HepG2 (cell line): ENCODE measurements around the gene S100P. TPM values are rescaled to one million over a fixed set of nuclear protein-coding genes. Genes with fewer than 3 reads are reported as not detected.

Experiments
- ATAC-seq: fragments of 200-7000 bp; cut with Tn5 transposase; 3 replicates; pipeline ENCODE4 v1.9.1; 2020; ENCODE audit warnings: mild to moderate bottlenecking, moderate library complexity
- BruUV-seq: library from RNA; stranded (reverse); fragments of 400-500 nt; replicated peaks from 2 replicates; lab custom pipeline; 2021; lab: Mats Ljungman, UMichigan
- CTCF ChIA-PET: fragments of 300-600 bp; formaldehyde crosslinking; extraction: SDS; loops from one replicate; lab custom pipeline; 2021; ENCODE audit warnings: low total read pairs, inconsistent platforms, low intra/inter-chr PET ratio; lab: Yijun Ruan, JAX
- POLR2A ChIA-PET: fragments of 350-600 bp; sonication (Branson Sonifier 250); formaldehyde crosslinking; loops from one replicate; lab custom pipeline; 2020; ENCODE audit warnings: antibody characterized with exemption, inconsistent platforms; lab: Yijun Ruan, JAX
- DNase-seq: peaks from one replicate; pipeline ENCODE4 v3.0.0-alpha.2; 2015; ENCODE audit warnings: low spot score
- FAIRE-seq: peaks from 3 replicates; lab custom pipeline; 2011; peaks lifted over from hg19 to GRCh38; lab: Jason Lieb, UNC
- H2AFZ ChIP-seq: one replicate; pipeline ENCODE4 v1.6.1; 2011; ENCODE audit warnings: low read length, inconsistent platforms
- H3K27ac ChIP-seq: fragments of 300-600 bp; 3 replicates; pipeline ENCODE4 v1.8.0; 2011; ENCODE audit warnings: mixed run types, mild to moderate bottlenecking, mixed read lengths, low read length, inconsistent platforms; ENCODE audit not compliant: insufficient read depth; ENCODE audit errors: extremely low read length
- H3K27me3 ChIP-seq, 2 experiments: fragments of 200-600 bp in 1 of 2; 2 replicates in 1 of 2; 3 replicates in 1 of 2; pipeline versions ENCODE4 v1.6.0 to v1.8.0; 2011; ENCODE audit warnings: low read length in 2 of 2, mild to moderate bottlenecking in 2 of 2, moderate library complexity in 2 of 2, inconsistent platforms in 1 of 2; ENCODE audit not compliant: insufficient read depth in 2 of 2, control insufficient read depth in 1 of 2
- H3K36me3 ChIP-seq, 2 experiments: fragments of 200-600 bp in 1 of 2; replicated peaks in 1 of 2; 2 replicates in 1 of 2; 3 replicates in 1 of 2; pipeline versions ENCODE4 v1.5.1 to v1.8.0; 2011; ENCODE audit warnings: low read length in 2 of 2, inconsistent platforms in 1 of 2; ENCODE audit not compliant: insufficient read depth in 2 of 2, control insufficient read depth in 1 of 2
- H3K4me1 ChIP-seq: 2 replicates; pipeline ENCODE4 v1.5.1; 2012; ENCODE audit warnings: low read length, inconsistent platforms; ENCODE audit not compliant: insufficient read depth
- H3K4me2 ChIP-seq: 2 replicates; pipeline ENCODE4 v1.6.0; 2011; ENCODE audit warnings: low read depth, low read length, inconsistent platforms
- H3K4me3 ChIP-seq, 3 experiments: fragments of 200-600 bp in 1 of 3; sonication (generic), shearing (Covaris generic) in 1 of 3; replicated peaks in 1 of 3; 2 replicates each; pipeline ENCODE4 v1.5.1; 2011 to 2016; ENCODE audit warnings: low read length in 3 of 3, inconsistent platforms in 2 of 3, low read depth in 2 of 3, mild to moderate bottlenecking in 2 of 3, control low read depth in 1 of 3, mixed read lengths in 1 of 3; ENCODE audit not compliant: insufficient read depth in 1 of 3
- H3K79me2 ChIP-seq: one replicate; pipeline ENCODE4 v1.6.1; 2011; ENCODE audit warnings: low read length, inconsistent platforms; ENCODE audit not compliant: insufficient read depth
- H3K9ac ChIP-seq: 2 replicates; pipeline ENCODE4 v1.6.0; 2011; ENCODE audit warnings: mild to moderate bottlenecking, low read depth, low read length, inconsistent platforms; ENCODE audit not compliant: insufficient read depth
- H3K9me3 ChIP-seq: 2 replicates; pipeline ENCODE4 v1.5.1; 2012; ENCODE audit warnings: mild to moderate bottlenecking, low read length
- H4K20me1 ChIP-seq: 2 replicates; pipeline ENCODE4 v1.6.0; 2011; ENCODE audit warnings: inconsistent platforms, mild to moderate bottlenecking, low read length, moderate library complexity; ENCODE audit not compliant: insufficient read depth
- CREBL2 ChIP-seq: sonication (generic); formaldehyde crosslinking; IDR thresholded peaks from 2 replicates; pipeline ENCODE4 v1.8.1; 2023; ENCODE audit warnings: missing genetic modification reagents, mild to moderate bottlenecking, borderline replicate concordance
- ERF ChIP-seq: IDR thresholded peaks from 2 replicates; pipeline ENCODE4 v1.6.1; 2018; ENCODE audit warnings: missing biosample characterization, missing genetic modification reagents
- ETV6 ChIP-seq: sonication (generic); formaldehyde crosslinking; conservative IDR thresholded peaks from 2 replicates; pipeline ENCODE4 v1.4.0; 2020; ENCODE audit warnings: missing genetic modification reagents
- HMG20A ChIP-seq: IDR thresholded peaks from 2 replicates; pipeline ENCODE4 v1.6.1; 2016; ENCODE audit warnings: borderline replicate concordance
- IKZF1 ChIP-seq: fragments of 450-650 bp; IDR thresholded peaks from 2 replicates; pipeline ENCODE4 v1.7.1; 2016
- ZBTB43 ChIP-seq: sonication (generic); formaldehyde crosslinking; conservative IDR thresholded peaks from 2 replicates; pipeline ENCODE4 v1.4.0; 2020; ENCODE audit warnings: missing genetic modification reagents
- ZFP41 ChIP-seq: sonication (generic); formaldehyde crosslinking; IDR thresholded peaks from 2 replicates; pipeline ENCODE4 v1.4.0; 2020; ENCODE audit warnings: mild to moderate bottlenecking, missing genetic modification reagents, borderline replicate concordance
- ZNF556 ChIP-seq: sonication (generic); formaldehyde crosslinking; IDR thresholded peaks from 2 replicates; pipeline ENCODE4 v1.4.0; 2020; ENCODE audit warnings: mild to moderate bottlenecking, missing genetic modification reagents, borderline replicate concordance
- WGBS: methylation state at CpG from one replicate; pipeline ENCODE4 v1.1.6; 2017; ENCODE audit warnings: low lambda C conversion rate; 5-methylcytosine and 5-hydroxymethylcytosine counted together
- in situ Hi-C: cut with HindIII; loops from 2 replicates; pipeline ENCODE4 v1.10.0; 2017; ENCODE audit warnings: low pct_unique_long_range_greater_than_20kb; ENCODE audit not compliant: extremely low pct_ligation_motif_present
- intact Hi-C: fragments of 100-400 bp; cut with micrococcal nuclease; formaldehyde crosslinking; loops from one replicate; pipeline ENCODE4 v1.10.0; 2022; ENCODE audit not compliant: unreplicated experiment
- polyA plus RNA-seq, 8 experiments: library from polyadenylated mRNA; depleted of rRNA in 3 of 8; stranded (reverse) in 7 of 8; unstranded in 1 of 8; fragments of >200 nt; fragmentation: Illumina TruSeq in 4 of 8; extraction: Trizol in 4 of 8; gene quantifications; 2 replicates each; pipeline versions ENCODE4 v1.2.1 to v1.2.3, GENCODE V29; 2011 to 2016; ENCODE audit warnings: low read depth in 4 of 8, missing spikeins in 1 of 8, mixed read lengths in 1 of 8; ENCODE audit not compliant: insufficient read depth in 1 of 8
- total RNA-seq, 5 experiments: library from RNA; depleted of rRNA; stranded (reverse); fragments of >200 nt; fragmentation: Illumina TruSeq; extraction: Trizol; gene quantifications; 2 replicates each; pipeline ENCODE4 v1.2.3, GENCODE V29; 2016; ENCODE audit warnings: low read depth in 1 of 5

S100P gene
- total and polyA plus RNA-seq, 2 of the 13 experiments (the other 11 are each of a cell fraction or from before 2014, with no cell fraction given) = 278 to 1,649 TPM

GRCh38 chr4:6705646-6706045 is 12.0 kb downstream of the S100P start:
- Histone ChIP-seq H3K4me1 (peaks cover 57% of the 10 kb centered on the region), H3K9me3 (0 out of 2 replicates have a peak, but pooled peaks cover 4% of the 10 kb centered on the region), H4K20me1 (peaks cover 12% of the 10 kb centered on the region; the same call in 1 of the 2 replicates), H3K79me2 (peaks cover 64% of the 10 kb centered on the region), H3K9ac (no peak overlapping the region), H3K4me2 (no peak overlapping the region), H3K36me3 (peaks cover 3 to 8% of the 10 kb centered on the region in 2 experiments; a peak in 4 of 5 replicates), H3K27ac (no peak overlapping the region), H2AFZ (no peak overlapping the region), H3K4me3 (no peak overlapping the region), H3K27me3 (peaks cover 0 to 6% of the 10 kb centered on the region in 2 experiments; a peak in 1 of 5 replicates)
- ChIA-PET POLR2A (interaction anchor here (1.5 to 3.8 kb wide), 5 partner anchors 10 to 32 kb away, joined by 4 to 40 read pairs (median 10); partner anchors contain the start of genes BLOC1S4 and S100P), CTCF (no interaction called here)
- in situ Hi-C loops = no loop called here
- no peak for ATAC-seq
- no peak for DNase-seq
- no peak for FAIRE-seq
- no TSS peak for BruUV-seq
- 98% methylated on average over 2 of the region's 2 CpGs for WGBS
- intact Hi-C loops = no loop called here
- TF ChIP-seq ZNF556 (CRISPR knock-in tag) (no peak), CREBL2 (CRISPR knock-in tag) (no peak), ZFP41 (no peak), IKZF1 (no peak), ERF (CRISPR knock-in tag) (no peak), ZBTB43 (CRISPR knock-in tag) (no peak), ETV6 (CRISPR knock-in tag) (no peak), HMG20A (no peak)
- TF ChIP-seq, all 625 proteins: peak for 0
